Lower leg skin (tissue), 4 donors: ENCODE measurements around the gene GNG7. TPM values are rescaled to one million over a fixed set of nuclear protein-coding genes. Genes with fewer than 3 reads are reported as not detected.
"Not testable (repeated sequence)": the region's sequence is repeated elsewhere in the genome, so short reads cannot be mapped to it uniquely, and the experiment has no call there.

Source experiments
- DNase-seq, 2 donors: peaks; one replicate each; pipeline ENCODE4 v3.0.0-alpha.2; 2019; ENCODE audit warnings: low spot score in 2 of 2
- H3K4me3 ChIP-seq: fragments of 200-600 bp; sonication (generic); 2 replicates; pipeline ENCODE4 v1.5.1; 2017; ENCODE audit warnings: mild to moderate bottlenecking, low read depth; ENCODE audit not compliant: poor library complexity, severe bottlenecking
- POLR2A ChIP-seq, 2 donors: fragments of 450-650 bp; IDR thresholded peaks; one replicate each; pipeline ENCODE4 v1.6.1; 2016 to 2017; ENCODE audit warnings: antibody characterized with exemption in 2 of 2, mild to moderate bottlenecking in 1 of 2, moderate library complexity in 1 of 2
- WGBS, 2 donors: methylation state at CpG; one replicate each; pipeline ENCODE4 v1.1.5; 2018; 5-methylcytosine and 5-hydroxymethylcytosine counted together
- intact Hi-C: fragments of 100-400 bp; cut with DNase I; formaldehyde crosslinking; loops from one replicate; pipeline ENCODE4 v1.15.0; 2023; ENCODE audit warnings: low total_unique reads
- total RNA-seq, 4 donors: library from RNA; depleted of rRNA; stranded (reverse); fragments of >200 nt; gene quantifications; one replicate each; pipeline ENCODE4 v1.1.0, GENCODE V29; 2016
- TF ChIP-seq, protein P1 (sequence below), 3 donors: fragments of 450-650 bp; IDR thresholded peaks; one replicate each; pipeline ENCODE4 v1.5.1; 2016; ENCODE audit warnings: antibody characterized with exemption in 3 of 3, mild to moderate bottlenecking in 3 of 3, moderate library complexity in 2 of 3

GNG7 gene
- total RNA-seq, 4 donors from 2014 or later, result 0.59 to 3.4 (median 2.4) TPM

DNA sequence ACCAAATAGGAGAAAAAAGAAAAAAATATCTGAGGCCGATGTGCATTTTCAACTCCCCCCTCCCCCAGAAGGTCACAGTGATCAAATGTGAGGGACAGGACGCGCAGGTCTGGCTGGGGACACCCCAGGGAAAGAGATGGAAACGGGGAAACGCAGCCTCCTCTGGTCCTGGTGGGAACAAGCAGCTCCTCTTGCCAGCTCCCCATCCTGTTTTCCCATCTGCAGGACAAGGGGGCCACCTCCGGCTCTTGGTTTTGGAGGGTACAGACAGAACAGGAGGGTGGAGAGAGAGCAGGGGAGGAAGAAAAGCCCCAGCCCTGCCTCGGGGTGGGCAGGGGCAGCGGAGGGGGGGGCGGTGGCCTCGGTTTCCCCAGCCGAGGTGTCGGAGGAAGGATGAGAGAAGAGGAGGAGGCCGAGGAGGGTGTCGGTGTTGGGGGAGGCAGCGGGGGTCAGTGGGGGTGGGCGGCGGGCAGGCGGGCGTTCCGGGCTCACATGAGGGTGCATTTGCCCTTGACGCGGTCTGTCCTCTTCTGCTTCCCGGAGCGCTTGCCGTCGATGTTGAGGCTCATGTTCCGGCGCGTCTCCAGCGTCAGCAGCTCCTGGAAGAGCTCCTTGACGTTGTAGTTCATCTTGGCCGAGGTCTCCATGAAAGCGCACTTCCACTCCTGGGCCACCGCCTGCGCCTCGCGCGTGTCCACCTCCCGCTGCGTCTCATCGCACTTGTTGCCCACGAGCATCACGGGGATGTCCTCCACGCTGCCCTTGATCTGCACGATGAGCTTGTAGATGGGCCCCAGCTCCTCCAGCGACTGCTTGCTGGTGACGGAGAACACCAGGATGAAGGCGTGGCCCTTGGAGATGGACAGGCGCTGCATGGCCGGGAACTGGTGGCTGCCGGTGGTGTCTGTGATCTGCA is 14.5 kb upstream of the GNG7 start:
- TF ChIP-seq POLR2A (IDR thresholded peaks at IDR 0.05), result no peak
- TF ChIP-seq, protein P1, sequence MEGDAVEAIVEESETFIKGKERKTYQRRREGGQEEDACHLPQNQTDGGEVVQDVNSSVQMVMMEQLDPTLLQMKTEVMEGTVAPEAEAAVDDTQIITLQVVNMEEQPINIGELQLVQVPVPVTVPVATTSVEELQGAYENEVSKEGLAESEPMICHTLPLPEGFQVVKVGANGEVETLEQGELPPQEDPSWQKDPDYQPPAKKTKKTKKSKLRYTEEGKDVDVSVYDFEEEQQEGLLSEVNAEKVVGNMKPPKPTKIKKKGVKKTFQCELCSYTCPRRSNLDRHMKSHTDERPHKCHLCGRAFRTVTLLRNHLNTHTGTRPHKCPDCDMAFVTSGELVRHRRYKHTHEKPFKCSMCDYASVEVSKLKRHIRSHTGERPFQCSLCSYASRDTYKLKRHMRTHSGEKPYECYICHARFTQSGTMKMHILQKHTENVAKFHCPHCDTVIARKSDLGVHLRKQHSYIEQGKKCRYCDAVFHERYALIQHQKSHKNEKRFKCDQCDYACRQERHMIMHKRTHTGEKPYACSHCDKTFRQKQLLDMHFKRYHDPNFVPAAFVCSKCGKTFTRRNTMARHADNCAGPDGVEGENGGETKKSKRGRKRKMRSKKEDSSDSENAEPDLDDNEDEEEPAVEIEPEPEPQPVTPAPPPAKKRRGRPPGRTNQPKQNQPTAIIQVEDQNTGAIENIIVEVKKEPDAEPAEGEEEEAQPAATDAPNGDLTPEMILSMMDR (IDR thresholded peaks at IDR 0.05), result no peak
- no peak for DNase-seq
- intact Hi-C loops, result no loop called here
- WGBS, 2 donors, result 90 to 92% methylated on average over 35 to 47 of the region's 51 CpGs
- no peak overlapping the region for H3K4me3 ChIP-seq

DNA sequence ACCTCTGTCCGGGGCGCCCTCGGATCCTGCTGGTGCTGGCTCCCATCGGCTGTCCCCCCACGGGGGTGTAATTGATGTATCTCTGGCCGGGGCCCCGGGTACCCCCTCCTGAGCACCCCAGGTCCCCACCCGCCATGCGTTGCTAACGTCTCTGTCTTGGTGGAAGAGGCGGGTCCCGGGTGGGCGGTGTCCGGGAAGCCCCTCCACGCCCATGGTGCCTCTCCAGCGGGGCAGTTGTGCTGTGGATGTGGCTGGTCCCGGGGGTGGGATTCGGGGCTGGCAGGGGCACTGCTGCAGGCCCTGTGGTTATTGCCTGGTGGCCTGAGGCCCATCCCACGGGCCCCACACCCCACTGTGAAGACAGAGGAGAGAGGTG is 13.8 kb upstream of the GNG7 start:
- WGBS, 2 donors, result 91 to 92% methylated on average over 18 to 19 of the region's 19 CpGs

GRCh38 chr19:2715470-2716274 is 13.2 kb upstream of the GNG7 start:
- intact Hi-C loops, result no loop called here
- no peak for TF ChIP-seq POLR2A (IDR thresholded peaks at IDR 0.05)
- TF ChIP-seq, protein P1 (IDR thresholded peaks at IDR 0.05), result no peak
- no peak for DNase-seq
- WGBS, 2 donors, result 93 to 94% methylated on average over 11 to 12 of the region's 12 CpGs
- no peak overlapping the region for H3K4me3 ChIP-seq

More for the DNA sequence above, 13.8 kb upstream of the GNG7 start:
- intact Hi-C loops, result no loop called here
- DNase-seq, result no peak
- H3K4me3 ChIP-seq, result no peak overlapping the region
- no peak for TF ChIP-seq POLR2A (IDR thresholded peaks at IDR 0.05)
- TF ChIP-seq, protein P1 (IDR thresholded peaks at IDR 0.05), result no peak

DNA sequence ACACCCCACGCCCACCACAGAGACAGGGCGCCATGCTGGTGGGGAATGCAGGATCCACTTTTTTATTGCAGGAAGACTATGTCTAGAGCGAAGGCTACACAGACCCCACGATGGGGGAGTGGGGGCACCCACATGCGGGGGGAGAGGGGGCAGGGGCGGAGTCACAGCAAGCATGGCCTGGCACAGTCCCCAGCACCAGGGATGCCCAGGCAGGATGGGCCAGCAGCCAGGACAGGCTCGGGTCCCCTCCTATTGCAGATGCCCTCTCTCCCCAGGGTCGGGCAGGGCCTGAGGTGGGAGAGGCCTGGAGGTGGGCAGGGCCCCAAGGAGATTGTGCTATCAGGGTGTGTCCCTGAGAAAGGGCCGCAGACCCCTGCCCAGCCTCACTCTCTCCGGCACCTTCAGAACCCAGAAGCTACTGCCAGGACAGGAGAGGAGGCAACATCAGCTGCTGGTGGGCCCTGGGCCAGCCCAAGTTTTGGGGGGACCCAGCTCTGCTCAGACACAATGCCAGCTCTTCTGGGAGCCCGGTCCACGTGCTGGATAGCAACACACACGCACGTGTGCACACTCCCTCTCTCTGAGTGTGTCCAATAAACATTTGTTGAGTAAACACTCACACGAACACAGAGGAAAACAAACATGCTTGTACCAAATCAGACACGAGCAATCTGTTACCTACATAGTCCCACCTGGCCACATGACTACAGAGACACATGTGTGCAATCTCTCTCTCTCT is 12.2 kb upstream of the GNG7 start:
- WGBS, 2 donors, result 84 to 89% methylated on average over 15 to 16 of the region's 16 CpGs
- intact Hi-C loops, result loop anchor here (5.0 kb wide), 1 partner anchor 33 kb away; no protein-coding TSS in a partner anchor
- H3K4me3 ChIP-seq, result no peak overlapping the region
- DNase-seq, result no peak
- no peak for TF ChIP-seq POLR2A (IDR thresholded peaks at IDR 0.05)
- TF ChIP-seq, protein P1 (IDR thresholded peaks at IDR 0.05), result no peak

- intact Hi-C loops, result loop anchor here (5.0 kb wide), 1 partner anchor 33 kb away; no protein-coding TSS in a partner anchor
- not testable (repeated sequence) for DNase-seq, H3K4me3 ChIP-seq
- WGBS, 2 donors, result 60 to 92% methylated on average over 1 of the region's 1 CpG
Observed at GRCh38 chr19:2714102-2714501, 11.6 kb upstream of the GNG7 start.

DNA sequence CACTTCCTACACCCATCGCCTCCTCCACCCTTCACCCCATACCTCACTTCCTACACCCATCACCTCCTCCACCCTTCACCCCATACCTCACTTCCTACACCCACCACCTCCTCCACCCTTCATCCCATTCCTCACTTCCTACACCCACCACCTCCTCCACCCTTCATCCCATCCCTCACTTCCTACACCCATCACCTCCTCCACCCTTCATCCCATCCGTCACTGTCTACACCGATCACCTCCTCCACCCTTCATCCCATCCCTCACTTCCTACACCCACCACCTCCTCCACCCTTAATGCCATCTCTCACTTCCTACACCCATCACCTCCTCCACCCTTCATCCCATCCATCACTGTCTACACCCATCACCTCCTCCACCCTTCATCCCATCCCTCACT is 10.7 kb upstream of the GNG7 start:
- not testable (repeated sequence) for H3K4me3 ChIP-seq, DNase-seq
- intact Hi-C loops, result loop anchor here (5.0 kb wide), 1 partner anchor 34 kb away; no protein-coding TSS in a partner anchor
- 95 to 98% methylated on average over 3 of the region's 3 CpGs for WGBS, 2 donors
